ENCODE measurements around the gene PLPPR3. TPM values are rescaled to one million over a fixed set of nuclear protein-coding genes. Genes with fewer than 3 reads are reported as not detected.

Gene PLPPR3
- total and polyA plus RNA-seq, 9 of the 15 experiments (the other 6 are each of a cell fraction or from before 2014, with no cell fraction given) = 0.01 to 48.2 (median 8.6) TPM

- no peak for TF ChIP-seq MLX (CRISPR knock-in tag; conservative IDR thresholded peaks at IDR 0.05)
- no peak for TF ChIP-seq HES1 (IDR thresholded peaks at IDR 0.05; ENCODE audit: low read depth)
- peak; percentile 58 for TF ChIP-seq FIP1L1 (IDR thresholded peaks at IDR 0.05; ENCODE audit: low read depth, low read length, poor library complexity, severe bottlenecking)
- no peak for TF ChIP-seq BRD4 (IDR thresholded peaks at IDR 0.05)
- TF ChIP-seq GATAD2B (IDR thresholded peaks at IDR 0.05; ENCODE audit: borderline replicate concordance) = no peak
- TF ChIP-seq SNIP1 (IDR thresholded peaks at IDR 0.05; ENCODE audit: low read depth) = no peak
- no peak for TF ChIP-seq PTTG1 (tag; IDR thresholded peaks at IDR 0.05; ENCODE audit: low read depth)
- peak; percentile 2; the same call in 1 of the 2 replicates for TF ChIP-seq TCF7 (IDR thresholded peaks at IDR 0.05; ENCODE audit: borderline replicate concordance)
- TF ChIP-seq BDP1 (IDR thresholded peaks at IDR 0.05; ENCODE audit: insufficient read depth, insufficient read length) = no peak
- TF ChIP-seq RBBP5 (IDR thresholded peaks at IDR 0.05; ENCODE audit: borderline replicate concordance, insufficient read depth, low read length, poor library complexity, severe bottlenecking) = peak; percentile 56
- TF ChIP-seq FUS (optimal IDR thresholded peaks at IDR 0.05; ENCODE audit: low read depth, low read length) = no peak
- no peak for TF ChIP-seq HLTF (IDR thresholded peaks at IDR 0.05)
- no peak for TF ChIP-seq FOXA1 (IDR thresholded peaks at IDR 0.05; ENCODE audit: borderline replicate concordance)
- no peak for TF ChIP-seq HMG20B (CRISPR knock-in tag; IDR thresholded peaks at IDR 0.05)
- no peak for TF ChIP-seq BRF2 (IDR thresholded peaks at IDR 0.05; ENCODE audit: borderline replicate concordance, insufficient read depth, insufficient read length)
- peak; percentile 98 for TF ChIP-seq SAFB (IDR thresholded peaks at IDR 0.05; ENCODE audit: borderline replicate concordance, low read depth, low read length)
- no peak for TF ChIP-seq SMAD2 (IDR thresholded peaks at IDR 0.05; ENCODE audit: low read depth, low read length)
- no peak for TF ChIP-seq ATF1 (CRISPR knock-in tag; IDR thresholded peaks at IDR 0.05)
- TF ChIP-seq ATF1 (tag; IDR thresholded peaks at IDR 0.05) = peak; percentile 95
- TF ChIP-seq CLOCK (CRISPR knock-in tag; IDR thresholded peaks at IDR 0.05; ENCODE audit: borderline replicate concordance) = peak; percentile 53; the same call in 1 of the 2 replicates
- peak in 1 of 2 experiments; percentile 58; a peak in 1 of 4 replicates for TF ChIP-seq HDAC1 (IDR thresholded peaks at IDR 0.05)
- no peak for TF ChIP-seq HSF4 (CRISPR knock-in tag; IDR thresholded peaks at IDR 0.05; ENCODE audit: borderline replicate concordance)
- TF ChIP-seq RBM22 (IDR thresholded peaks at IDR 0.05; ENCODE audit: low read depth, low read length, poor library complexity, severe bottlenecking) = no peak
Measured at GRCh38 chr19:796692-797527, 24.8 kb downstream of the PLPPR3 start, which contains the start of gene PTBP1 (continued).

All from K562 (cell line).